Keratinocyte (primary cell): Measurements from ENCODE around the gene FNDC8. TPM values are rescaled to one million over a fixed set of nuclear protein-coding genes. Genes with fewer than 3 reads are reported as not detected.

ENCODE experiments used
- DNase-seq: peaks from one replicate; pipeline ENCODE4 v3.0.0-alpha.2; 2011; ENCODE audit warnings: low read depth, missing footprints, low spot score
- FAIRE-seq: peaks from 2 replicates; lab custom pipeline; 2011; peaks lifted over from hg19 to GRCh38; lab: Jason Lieb, UNC
- H2AFZ ChIP-seq: 2 replicates; pipeline ENCODE4 v1.6.0; 2012; ENCODE audit warnings: low read length, control low read depth, inconsistent platforms; ENCODE audit not compliant: control insufficient read depth
- H3K27ac ChIP-seq: 2 replicates; pipeline ENCODE4 v1.5.1; 2011; ENCODE audit warnings: low read length; ENCODE audit not compliant: control insufficient read depth, insufficient read depth
- H3K27me3 ChIP-seq: 3 replicates; pipeline ENCODE4 v1.6.0; 2011; ENCODE audit warnings: low read length; ENCODE audit not compliant: control insufficient read depth, insufficient read depth; ENCODE audit errors: extremely low read depth
- H3K36me3 ChIP-seq, 2 experiments: 2 replicates in 1 of 2; 3 replicates in 1 of 2; pipeline ENCODE4 v1.5.1; 2011; ENCODE audit warnings: low read length in 2 of 2, mild to moderate bottlenecking in 1 of 2; ENCODE audit not compliant: control insufficient read depth in 2 of 2, insufficient read depth in 2 of 2; ENCODE audit errors: extremely low read depth in 1 of 2
- H3K4me1 ChIP-seq: 3 replicates; pipeline ENCODE4 v1.5.1; 2011; ENCODE audit warnings: low read length; ENCODE audit not compliant: control insufficient read depth, insufficient read depth; ENCODE audit errors: extremely low read depth
- H3K4me2 ChIP-seq: 3 replicates; pipeline ENCODE4 v1.6.0; 2011; ENCODE audit warnings: low read depth, low read length; ENCODE audit not compliant: control insufficient read depth, insufficient read depth; ENCODE audit errors: extremely low read depth
- H3K4me3 ChIP-seq, 3 experiments: fragments of 200-600 bp in 1 of 3; sonication (generic) in 1 of 3; 2 replicates in 2 of 3; 3 replicates in 1 of 3; pipeline ENCODE4 v1.5.1; 2011 to 2016; ENCODE audit warnings: low read length in 3 of 3, mild to moderate bottlenecking in 3 of 3, control low read depth in 2 of 3, inconsistent platforms in 1 of 3, low read depth in 1 of 3, mixed read lengths in 1 of 3, mixed run types in 1 of 3, moderate library complexity in 1 of 3; ENCODE audit not compliant: control insufficient read depth in 2 of 3, insufficient read depth in 2 of 3; ENCODE audit errors: extremely low read depth in 1 of 3
- H3K79me2 ChIP-seq: 2 replicates; pipeline ENCODE4 v1.6.0; 2012; ENCODE audit warnings: low read length; ENCODE audit not compliant: control insufficient read depth, insufficient read depth
- H3K9ac ChIP-seq: 3 replicates; pipeline ENCODE4 v1.6.0; 2011; ENCODE audit warnings: low read length; ENCODE audit not compliant: control insufficient read depth, insufficient read depth; ENCODE audit errors: extremely low read depth
- H3K9me1 ChIP-seq: 3 replicates; pipeline ENCODE4 v1.6.0; 2011; ENCODE audit warnings: low read length; ENCODE audit not compliant: control insufficient read depth, insufficient read depth; ENCODE audit errors: extremely low read depth
- H3K9me3 ChIP-seq: 2 replicates; pipeline ENCODE4 v1.5.1; 2012; ENCODE audit warnings: low read depth, low read length; ENCODE audit not compliant: control insufficient read depth
- H4K20me1 ChIP-seq: 3 replicates; pipeline ENCODE4 v1.6.0; 2011; ENCODE audit warnings: low read length; ENCODE audit not compliant: control insufficient read depth, insufficient read depth; ENCODE audit errors: extremely low read depth
- EZH2 ChIP-seq: IDR thresholded peaks from one replicate; pipeline ENCODE4 v1.6.1; 2012; ENCODE audit warnings: inconsistent platforms, mild to moderate bottlenecking, low read length, moderate library complexity
- dilution Hi-C: fragments of 300-500 bp; cut with MboI; formaldehyde crosslinking; loops from one replicate; pipeline ENCODE4 v1.7.0; 2020; ENCODE audit warnings: low sequenced_read_pairs; ENCODE audit not compliant: extremely low pct_ligation_motif_present
- polyA plus RNA-seq, 5 experiments: library from polyadenylated mRNA; depleted of rRNA in 3 of 5; stranded (reverse) in 3 of 5; stranded (forward) in 1 of 5; unstranded in 1 of 5; fragments of >200 nt; gene quantifications; 1 replicate in 1 of 5; 2 replicates in 3 of 5; 3 replicates in 1 of 5; pipeline versions ENCODE4 v1.2.1 to v1.2.3, GENCODE V29; 2011 to 2012; ENCODE audit warnings: missing spikeins in 2 of 5, low read depth in 1 of 5, low replicate concordance in 1 of 5
- TF ChIP-seq, protein P1 (sequence below), 3 experiments: IDR thresholded peaks in 1 of 3; conservative IDR thresholded peaks in 1 of 3; optimal IDR thresholded peaks in 1 of 3; 2 replicates in 2 of 3; 3 replicates in 1 of 3; pipeline versions ENCODE3 to v1.5.1; 2011; ENCODE audit warnings: low read length in 3 of 3, mild to moderate bottlenecking in 3 of 3, moderate library complexity in 2 of 3, control low read depth in 1 of 3, inconsistent platforms in 1 of 3; ENCODE audit not compliant: insufficient read depth in 2 of 3; ENCODE audit errors: extremely low read depth in 1 of 3

FNDC8 gene
- polyA plus RNA-seq, 1 donor (not counting 4 experiments of a cell fraction or from before 2014, with no cell fraction given), result not detected

DNA sequence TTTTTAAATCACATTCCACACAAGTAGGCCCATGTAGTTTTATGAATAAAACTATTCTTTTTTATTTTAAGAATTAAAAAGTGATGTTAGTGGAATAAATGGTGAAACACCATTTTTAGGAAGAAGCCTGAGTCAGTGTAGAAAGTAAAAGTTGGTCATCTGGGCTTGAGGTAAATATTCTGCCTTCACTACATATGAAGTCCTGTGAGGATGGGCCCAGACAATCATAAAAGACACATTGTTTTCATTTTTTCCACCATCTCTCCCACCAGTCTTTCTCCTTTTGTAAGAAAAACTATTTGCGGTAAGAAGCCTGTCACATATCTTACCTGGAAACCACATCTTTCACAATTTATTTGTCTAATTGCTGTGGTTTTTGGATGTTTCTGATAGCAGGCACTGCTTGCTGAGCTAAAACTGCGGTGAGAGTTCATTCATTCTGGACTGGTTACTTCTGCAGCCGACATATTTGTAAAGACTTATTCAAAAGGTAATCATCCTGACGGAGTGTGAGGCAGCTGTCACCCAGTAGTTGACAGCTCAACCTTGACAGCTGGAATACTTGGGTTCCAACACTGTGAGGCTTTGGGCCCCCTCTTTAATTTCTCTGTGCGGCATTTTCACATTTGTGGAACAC lies 47.3 kb upstream of the FNDC8 start:
- Histone ChIP-seq H3K27me3 (no peaks in the 10 kb centered on the region), H3K4me3 (no peak overlapping the region), H2AFZ (no peak overlapping the region), H3K4me1 (no peaks in the 10 kb centered on the region), H3K9ac (no peak overlapping the region), H3K4me2 (no peak overlapping the region), H3K9me1 (no peaks in the 10 kb centered on the region), H3K9me3 (no peaks in the 10 kb centered on the region), H3K79me2 (peaks cover 39% of the 10 kb centered on the region), H4K20me1 (no peaks in the 10 kb centered on the region), H3K27ac (no peak overlapping the region), H3K36me3 (no peaks in the 10 kb centered on the region)
- FAIRE-seq, result no peak
- no peak for DNase-seq
- no peak for TF ChIP-seq EZH2
- TF ChIP-seq, protein P1, sequence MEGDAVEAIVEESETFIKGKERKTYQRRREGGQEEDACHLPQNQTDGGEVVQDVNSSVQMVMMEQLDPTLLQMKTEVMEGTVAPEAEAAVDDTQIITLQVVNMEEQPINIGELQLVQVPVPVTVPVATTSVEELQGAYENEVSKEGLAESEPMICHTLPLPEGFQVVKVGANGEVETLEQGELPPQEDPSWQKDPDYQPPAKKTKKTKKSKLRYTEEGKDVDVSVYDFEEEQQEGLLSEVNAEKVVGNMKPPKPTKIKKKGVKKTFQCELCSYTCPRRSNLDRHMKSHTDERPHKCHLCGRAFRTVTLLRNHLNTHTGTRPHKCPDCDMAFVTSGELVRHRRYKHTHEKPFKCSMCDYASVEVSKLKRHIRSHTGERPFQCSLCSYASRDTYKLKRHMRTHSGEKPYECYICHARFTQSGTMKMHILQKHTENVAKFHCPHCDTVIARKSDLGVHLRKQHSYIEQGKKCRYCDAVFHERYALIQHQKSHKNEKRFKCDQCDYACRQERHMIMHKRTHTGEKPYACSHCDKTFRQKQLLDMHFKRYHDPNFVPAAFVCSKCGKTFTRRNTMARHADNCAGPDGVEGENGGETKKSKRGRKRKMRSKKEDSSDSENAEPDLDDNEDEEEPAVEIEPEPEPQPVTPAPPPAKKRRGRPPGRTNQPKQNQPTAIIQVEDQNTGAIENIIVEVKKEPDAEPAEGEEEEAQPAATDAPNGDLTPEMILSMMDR (optimal IDR thresholded peaks at IDR 0.05 in 1 of 3, IDR thresholded peaks at IDR 0.05 in 1 of 3, conservative IDR thresholded peaks at IDR 0.05 in 1 of 3; ENCODE audit: extremely low read depth in 1 of 3, insufficient read depth in 2 of 3, low read length in 3 of 3), result no peak
- dilution Hi-C loops, result no loop called here

DNA sequence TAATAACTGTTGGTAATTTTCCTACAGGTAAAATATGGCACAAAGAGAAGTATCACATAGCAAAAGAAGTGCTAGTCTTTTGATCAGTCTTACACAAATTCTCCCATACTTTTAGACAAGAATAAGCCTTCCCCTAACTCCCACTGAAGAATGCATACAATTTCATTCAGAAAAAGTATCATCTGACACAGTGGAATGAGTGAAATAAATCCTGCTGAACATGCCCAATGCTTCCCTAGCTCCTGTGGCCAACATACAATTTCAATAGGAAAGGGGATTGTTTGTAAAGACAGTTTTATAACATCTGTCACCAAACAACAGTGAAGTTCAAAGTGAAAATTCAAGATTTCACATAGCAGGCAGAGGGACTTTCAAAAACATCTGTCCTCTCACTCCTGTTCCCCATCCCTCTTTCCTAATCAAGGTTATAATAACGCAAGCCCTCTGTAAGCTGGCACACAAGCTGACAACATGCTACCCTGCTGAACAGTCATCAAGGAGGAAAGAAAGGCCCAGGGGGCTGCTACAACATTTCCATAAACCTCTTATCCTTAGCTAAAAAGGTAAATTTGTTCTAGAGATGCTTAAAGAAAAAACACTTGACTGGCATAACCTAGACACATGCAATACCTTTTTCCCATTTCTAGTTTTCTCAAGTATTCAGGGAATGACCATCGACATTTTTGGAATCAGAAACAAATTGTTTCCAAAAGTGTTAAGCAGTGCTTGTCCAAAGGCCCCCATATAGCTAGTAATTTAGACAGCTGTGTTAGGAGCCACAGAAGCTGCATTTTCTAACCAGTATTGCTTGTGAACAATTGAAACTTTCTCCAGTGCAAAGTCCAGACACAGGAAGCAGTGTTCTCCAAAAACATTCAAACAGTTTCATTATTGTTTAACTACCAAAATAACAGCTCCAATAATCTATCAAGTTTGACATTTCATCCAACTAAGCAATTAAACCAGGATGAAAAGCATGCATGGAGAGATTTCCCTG lies 46.4 kb upstream of the FNDC8 start:
- no peaks in the 10 kb centered on the region for H3K27me3 ChIP-seq
- H4K20me1 ChIP-seq, result no peaks in the 10 kb centered on the region
- H3K79me2 ChIP-seq, result peaks cover 48% of the 10 kb centered on the region
- dilution Hi-C loops, result no loop called here
- no peak for DNase-seq
- no peaks in the 10 kb centered on the region for H3K9me1 ChIP-seq
- no peak overlapping the region for H3K4me3 ChIP-seq
- no peaks in the 10 kb centered on the region for H3K9me3 ChIP-seq
- FAIRE-seq, result no peak
- no peak overlapping the region for H2AFZ ChIP-seq
- peaks cover 7% of the 10 kb centered on the region for H3K4me1 ChIP-seq
- no peak overlapping the region for H3K4me2 ChIP-seq
- H3K27ac ChIP-seq, result no peak overlapping the region
- no peak for TF ChIP-seq EZH2
- TF ChIP-seq, protein P1 (optimal IDR thresholded peaks at IDR 0.05 in 1 of 3, IDR thresholded peaks at IDR 0.05 in 1 of 3, conservative IDR thresholded peaks at IDR 0.05 in 1 of 3; ENCODE audit: extremely low read depth in 1 of 3, insufficient read depth in 2 of 3, low read length in 3 of 3), result no peak
- no peaks in the 10 kb centered on the region for H3K36me3 ChIP-seq
- H3K9ac ChIP-seq, result no peak overlapping the region
